GM21515 (cell line): ENCODE measurements around the gene CNR1.
A peak's percentile ranks its signal among the peaks of the same experiment; 100 is the strongest.
"Not testable (repeated sequence)": the region's sequence is repeated elsewhere in the genome, so short reads cannot be mapped to it uniquely, and the experiment has no call there.

Experiments used
- ATAC-seq: cut with Tn5 transposase; IDR thresholded peaks from one replicate; pipeline ENCODE4 v1.9.1; 2021; ENCODE audit not compliant: unreplicated experiment

The CNR1 gene

GRCh38 chr6:88165844-88166492 lies at the start of gene CNR1:
CNR1 (minus strand) TSS chr6:88166347; CDS start chr6:88145274, 21,073 bp downstream.
- peak; percentile 48 for ATAC-seq

GRCh38 chr6:88211446-88211845 lies 45.3 kb upstream of the CNR1 start:
- ATAC-seq: no peak

GRCh38 chr6:88209301-88209700 lies 43.2 kb upstream of the CNR1 start:
- no peak for ATAC-seq

- ATAC-seq: no peak
These were observed 42.6 kb upstream of the CNR1 start for GRCh38 chr6:88208726-88209125.

- ATAC-seq: not testable (repeated sequence)
These were observed 35.6 kb upstream of the CNR1 start for GRCh38 chr6:88201734-88202133.

GRCh38 chr6:88184921-88185320 lies 18.8 kb upstream of the CNR1 start:
- no peak for ATAC-seq

GRCh38 chr6:88183471-88183870 lies 17.3 kb upstream of the CNR1 start:
- no peak for ATAC-seq

GRCh38 chr6:88179692-88180091 lies 13.5 kb upstream of the CNR1 start:
- peak; percentile 75 for ATAC-seq

GRCh38 chr6:88177961-88178464 lies 11.9 kb upstream of the CNR1 start:
- peak; percentile 61 for ATAC-seq

GRCh38 chr6:88174906-88175305 lies 8.8 kb upstream of the CNR1 start:
- ATAC-seq: no peak

GRCh38 chr6:88171312-88171711 lies 5.2 kb upstream of the CNR1 start:
- ATAC-seq: no peak

GRCh38 chr6:88168362-88168761 lies 2.2 kb upstream of the CNR1 start:
- ATAC-seq: no peak

GRCh38 chr6:88167352-88167937 lies 1.3 kb upstream of the CNR1 start:
- no peak for ATAC-seq

- peak; percentile 31 for ATAC-seq
These were observed 575 bp upstream of the CNR1 start for GRCh38 chr6:88166493-88167351.

GRCh38 chr6:88165087-88165843 lies 882 bp downstream of the CNR1 start:
- no peak for ATAC-seq

- ATAC-seq: no peak
These were observed 2.1 kb downstream of the CNR1 start for GRCh38 chr6:88164061-88164460.

- ATAC-seq: no peak
These were observed 2.5 kb downstream of the CNR1 start for GRCh38 chr6:88163616-88164015.

GRCh38 chr6:88161940-88162339 lies 4.2 kb downstream of the CNR1 start:
- no peak for ATAC-seq

GRCh38 chr6:88157106-88157505 lies 9.0 kb downstream of the CNR1 start:
- ATAC-seq: no peak

GRCh38 chr6:88145298-88145963 lies 20.7 kb downstream of the CNR1 start:
- no peak for ATAC-seq
